ENCODE results near the gene POLA1.

The POLA1 gene

GRCh38 chrX:24732766-24733500 is 39.2 kb downstream of the POLA1 start:
- no peak for TF ChIP-seq OSR1 (CRISPR knock-in tag; IDR thresholded peaks at IDR 0.05)
- no peak for TF ChIP-seq ZFP30 (CRISPR knock-in tag; IDR thresholded peaks at IDR 0.05)
- TF ChIP-seq PATZ1 (CRISPR knock-in tag; IDR thresholded peaks at IDR 0.05; ENCODE audit: borderline replicate concordance), result no peak
- TF ChIP-seq CSDC2 (CRISPR knock-in tag; IDR thresholded peaks at IDR 0.05), result no peak
- TF ChIP-seq ISL1 (CRISPR knock-in tag; IDR thresholded peaks at IDR 0.05), result no peak
- no peak for TF ChIP-seq RARB (CRISPR knock-in tag; IDR thresholded peaks at IDR 0.05)
- TF ChIP-seq ZNF8 (CRISPR knock-in tag; IDR thresholded peaks at IDR 0.05), result no peak
- TF ChIP-seq POU6F1 (CRISPR knock-in tag; IDR thresholded peaks at IDR 0.05; ENCODE audit: borderline replicate concordance, low read depth), result no peak
- no peak for TF ChIP-seq TSHZ2 (CRISPR knock-in tag; IDR thresholded peaks at IDR 0.05)
- no peak for TF ChIP-seq PPARA (CRISPR knock-in tag; IDR thresholded peaks at IDR 0.05; ENCODE audit: borderline replicate concordance)
- TF ChIP-seq SNAI2 (CRISPR knock-in tag; IDR thresholded peaks at IDR 0.05), result no peak
- TF ChIP-seq ZC3H10 (CRISPR knock-in tag; IDR thresholded peaks at IDR 0.05), result no peak
- no peak for TF ChIP-seq GLIS3 (CRISPR knock-in tag; IDR thresholded peaks at IDR 0.05)
- no peak for TF ChIP-seq TOX (CRISPR knock-in tag; IDR thresholded peaks at IDR 0.05; ENCODE audit: borderline replicate concordance)
- TF ChIP-seq ESRRG (CRISPR knock-in tag; IDR thresholded peaks at IDR 0.05), result no peak
- TF ChIP-seq ZFP3 (CRISPR knock-in tag; IDR thresholded peaks at IDR 0.05), result no peak
- TF ChIP-seq CSRNP3 (CRISPR knock-in tag; IDR thresholded peaks at IDR 0.05), result no peak
- ATAC-seq, result no peak

- no peak for ATAC-seq
- no peak for TF ChIP-seq TSHZ2 (CRISPR knock-in tag; IDR thresholded peaks at IDR 0.05)
- no peak for TF ChIP-seq TCF4 (CRISPR knock-in tag; IDR thresholded peaks at IDR 0.05; ENCODE audit: borderline replicate concordance)
- TF ChIP-seq OSR1 (CRISPR knock-in tag; IDR thresholded peaks at IDR 0.05), result no peak
- TF ChIP-seq RARB (CRISPR knock-in tag; IDR thresholded peaks at IDR 0.05), result no peak
- no peak for TF ChIP-seq BACH2 (CRISPR knock-in tag; IDR thresholded peaks at IDR 0.05; ENCODE audit: borderline replicate concordance)
- no peak for TF ChIP-seq ESRRG (CRISPR knock-in tag; IDR thresholded peaks at IDR 0.05)
- TF ChIP-seq TOX (CRISPR knock-in tag; IDR thresholded peaks at IDR 0.05; ENCODE audit: borderline replicate concordance), result no peak
- TF ChIP-seq CSRNP3 (CRISPR knock-in tag; IDR thresholded peaks at IDR 0.05), result no peak
- TF ChIP-seq CSDC2 (CRISPR knock-in tag; IDR thresholded peaks at IDR 0.05), result no peak
- no peak for TF ChIP-seq PPARA (CRISPR knock-in tag; IDR thresholded peaks at IDR 0.05; ENCODE audit: borderline replicate concordance)
- no peak for TF ChIP-seq ZFP3 (CRISPR knock-in tag; IDR thresholded peaks at IDR 0.05)
- TF ChIP-seq ZNF70 (CRISPR knock-in tag; IDR thresholded peaks at IDR 0.05), result no peak
- no peak for TF ChIP-seq ISL1 (CRISPR knock-in tag; IDR thresholded peaks at IDR 0.05)
These were observed 47.6 kb downstream of the POLA1 start for GRCh38 chrX:24741330-24741729.
